Globus pallidus (tissue), 1 donor: Measurements from ENCODE around the gene TTC34.

Source experiments
- DNase-seq: peaks from one replicate; pipeline ENCODE4 v3.0.0-alpha.2; 2015; ENCODE audit warnings: low spot score

Gene TTC34

DNA sequence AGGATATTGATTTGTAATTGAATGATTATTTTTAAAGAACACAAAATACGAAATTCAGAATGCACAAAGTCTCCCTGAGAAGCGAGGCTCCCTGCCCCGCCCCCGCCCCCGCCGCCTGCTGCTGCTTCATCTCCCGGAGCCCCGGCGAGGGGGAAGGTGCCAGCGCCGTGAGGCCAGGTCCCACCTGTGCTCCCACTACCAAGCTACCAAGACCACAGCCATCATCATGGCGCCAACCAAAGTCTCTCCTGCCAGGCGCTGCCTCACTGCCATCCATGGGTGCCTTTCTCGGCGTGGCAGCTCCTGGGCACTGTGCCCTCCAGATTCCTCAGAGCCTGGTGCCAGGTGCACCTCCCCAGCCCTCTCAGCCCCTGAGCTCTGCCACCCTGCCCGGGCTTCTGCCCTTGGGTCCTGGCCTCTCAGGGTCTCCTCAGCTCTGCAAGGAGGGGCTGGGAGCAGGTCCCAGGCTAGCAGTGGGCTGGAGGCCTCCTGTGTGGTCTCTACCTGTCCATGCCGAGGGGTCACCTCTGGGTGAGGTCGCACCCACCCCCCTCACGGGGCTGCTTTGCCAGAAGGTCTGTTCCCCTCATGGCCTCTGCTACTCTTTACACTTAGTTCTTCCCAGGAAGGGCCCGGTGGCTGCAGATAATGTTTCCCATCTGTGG lies 29.4 kb upstream of the TTC34 start:
- no peak for DNase-seq

DNA sequence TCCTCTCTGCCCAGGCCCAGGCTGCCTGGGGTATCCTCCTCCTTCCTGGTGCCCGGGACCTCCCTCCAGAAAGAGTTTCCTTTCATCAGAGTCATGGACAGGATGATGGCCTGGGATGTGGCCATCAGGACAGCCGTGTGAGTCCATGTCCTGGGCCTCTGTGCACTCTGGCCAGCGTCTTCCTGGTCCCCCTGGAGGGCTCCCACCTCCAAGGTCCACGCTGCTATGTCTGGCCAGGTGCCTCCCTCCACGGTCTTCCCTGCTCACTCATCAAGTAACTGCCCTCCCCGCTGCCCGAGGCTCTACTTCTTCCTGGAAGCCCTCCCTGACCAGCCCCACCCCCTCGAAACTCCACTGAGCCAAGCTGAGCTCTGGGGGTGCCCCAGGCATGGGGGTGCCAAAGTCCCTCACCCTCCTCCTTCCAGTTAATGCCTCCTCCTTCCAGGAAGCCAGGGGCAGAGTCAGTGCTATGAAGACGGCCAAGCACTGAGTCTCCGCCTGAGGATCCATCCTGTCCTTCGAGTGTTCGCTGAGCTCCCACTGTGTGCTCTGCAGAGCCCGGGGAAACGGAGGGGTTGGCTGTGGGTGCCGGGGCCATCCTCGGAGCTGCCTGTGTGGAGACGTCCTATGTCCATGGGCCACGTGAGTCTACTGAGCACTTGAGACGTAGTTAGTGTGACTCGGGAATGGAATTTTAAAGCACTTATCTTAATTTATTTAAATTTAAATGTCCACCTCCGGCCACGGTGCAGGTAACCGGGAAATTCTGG lies 28.5 kb upstream of the TTC34 start:
- DNase-seq, result no peak

DNA sequence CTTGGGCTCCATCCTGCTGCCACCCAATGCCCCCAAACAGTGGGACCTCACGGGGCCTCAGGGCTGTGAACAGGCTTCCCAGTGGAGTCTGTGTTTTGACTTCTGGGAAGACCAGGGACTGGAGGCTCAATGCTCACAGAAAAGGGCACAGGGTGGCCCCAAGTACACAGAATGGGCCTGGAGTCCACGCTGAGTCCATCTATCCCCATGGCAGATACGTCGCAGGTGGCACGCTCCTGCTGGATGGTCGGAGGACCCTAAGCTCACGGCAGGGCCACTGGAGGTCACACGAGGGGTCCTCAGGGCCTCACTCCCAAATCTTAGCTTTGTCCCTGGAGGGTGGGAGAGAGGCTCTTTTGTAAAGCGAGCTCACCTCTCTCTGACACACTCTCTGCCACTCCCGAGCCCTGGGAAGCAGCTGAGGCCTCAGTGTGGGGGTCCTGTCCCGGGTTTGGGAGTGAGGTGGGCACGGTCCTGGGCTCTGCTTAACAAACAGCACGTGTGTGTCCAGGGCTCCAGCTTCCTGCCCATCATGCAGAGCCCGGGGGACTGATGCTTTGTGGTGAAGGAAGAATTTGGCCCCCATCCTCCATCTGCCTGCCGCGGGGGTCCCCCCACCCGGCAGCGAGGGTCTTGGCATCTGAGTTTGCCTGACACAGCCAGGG lies 27.2 kb upstream of the TTC34 start:
- no peak for DNase-seq

DNA sequence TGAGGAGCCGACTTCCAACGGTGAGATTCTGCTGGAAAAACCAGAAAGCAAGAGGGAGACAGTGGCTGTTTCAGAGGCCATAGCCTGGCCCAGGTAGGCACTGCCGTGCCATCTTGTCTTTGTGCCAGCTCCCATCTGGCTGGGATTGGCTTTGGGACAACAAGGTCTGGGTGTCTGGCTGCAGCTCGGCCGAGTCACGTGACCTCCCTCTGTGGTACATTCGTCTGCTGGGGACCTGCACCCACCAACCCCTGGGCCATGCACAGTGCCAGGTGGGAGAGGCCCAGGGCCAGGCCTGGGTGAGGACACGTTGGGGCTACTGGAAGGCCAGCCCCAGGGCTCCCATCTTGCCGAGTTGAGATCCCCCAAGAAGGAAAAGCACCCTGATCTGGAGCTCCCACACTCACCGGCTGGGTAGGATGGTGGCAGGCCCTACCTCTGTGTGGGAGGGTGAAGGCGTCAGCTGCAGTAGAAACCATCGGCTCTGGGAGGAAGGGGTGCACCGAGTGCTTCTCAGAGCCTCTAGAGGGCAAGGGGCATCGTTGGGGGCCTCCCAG lies 25.3 kb upstream of the TTC34 start:
- no peak for DNase-seq

DNA sequence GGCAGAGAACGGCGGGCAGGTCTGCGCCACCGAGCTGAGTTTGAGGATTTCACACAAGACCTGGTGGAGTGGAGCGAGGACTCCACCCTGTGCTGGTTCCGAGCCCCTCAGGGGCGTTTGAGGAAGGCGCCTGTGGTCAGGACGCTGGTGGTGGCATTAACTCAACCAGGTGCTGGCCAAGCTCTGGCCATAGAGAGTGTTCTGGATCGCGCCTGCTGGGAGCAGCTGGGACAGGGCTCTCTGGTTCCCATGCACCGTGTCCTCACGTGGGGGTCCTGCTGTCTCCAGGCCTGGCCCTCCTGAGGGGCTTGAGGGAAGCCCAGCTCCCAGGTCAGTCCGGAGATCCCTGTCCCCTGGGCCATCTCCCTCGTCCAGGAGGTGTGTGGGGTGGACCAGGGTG lies 24.8 kb upstream of the TTC34 start:
- no peak for DNase-seq

- DNase-seq, result no peak
These were observed 24.1 kb upstream of the TTC34 start for GRCh38 chr1:2825487-2826189.

GRCh38 chr1:2824999-2825398 lies 23.5 kb upstream of the TTC34 start:
- no peak for DNase-seq

- DNase-seq, result no peak
These were observed 22.6 kb upstream of the TTC34 start for GRCh38 chr1:2823921-2824610.

GRCh38 chr1:2822621-2823145 lies 21.2 kb upstream of the TTC34 start:
- DNase-seq, result no peak

- peak; percentile 10 for DNase-seq
These were observed 20.6 kb upstream of the TTC34 start for GRCh38 chr1:2821966-2822620.

DNA sequence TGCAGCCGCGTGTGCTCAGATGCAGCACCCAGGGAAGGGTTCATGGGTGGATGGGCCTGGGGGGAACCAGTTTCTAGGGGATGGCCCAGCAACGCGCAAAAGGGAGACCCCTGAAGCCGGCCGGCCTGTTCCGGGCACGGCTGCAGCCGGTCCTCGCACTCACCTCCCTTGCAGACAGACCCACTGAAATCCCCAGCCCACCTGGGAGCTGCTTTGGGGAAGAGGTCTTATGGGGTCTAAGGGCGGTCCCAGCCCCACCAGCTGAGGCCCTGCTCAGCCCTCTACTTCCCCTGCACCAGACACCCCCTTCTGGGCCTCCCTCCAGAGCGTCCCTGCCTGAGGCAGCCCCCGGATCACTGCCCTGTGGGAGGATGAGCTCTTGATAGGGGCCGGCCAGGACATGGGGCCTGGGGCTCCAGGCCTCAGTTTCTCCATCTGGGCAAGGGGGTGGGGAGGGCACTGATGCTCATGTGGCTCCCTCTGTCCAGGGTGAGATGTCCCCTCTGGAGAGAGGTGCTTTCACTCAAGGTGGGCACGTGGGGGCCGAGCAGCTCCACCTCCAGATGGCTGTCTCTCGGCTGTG lies 20.0 kb upstream of the TTC34 start:
- no peak for DNase-seq

DNA sequence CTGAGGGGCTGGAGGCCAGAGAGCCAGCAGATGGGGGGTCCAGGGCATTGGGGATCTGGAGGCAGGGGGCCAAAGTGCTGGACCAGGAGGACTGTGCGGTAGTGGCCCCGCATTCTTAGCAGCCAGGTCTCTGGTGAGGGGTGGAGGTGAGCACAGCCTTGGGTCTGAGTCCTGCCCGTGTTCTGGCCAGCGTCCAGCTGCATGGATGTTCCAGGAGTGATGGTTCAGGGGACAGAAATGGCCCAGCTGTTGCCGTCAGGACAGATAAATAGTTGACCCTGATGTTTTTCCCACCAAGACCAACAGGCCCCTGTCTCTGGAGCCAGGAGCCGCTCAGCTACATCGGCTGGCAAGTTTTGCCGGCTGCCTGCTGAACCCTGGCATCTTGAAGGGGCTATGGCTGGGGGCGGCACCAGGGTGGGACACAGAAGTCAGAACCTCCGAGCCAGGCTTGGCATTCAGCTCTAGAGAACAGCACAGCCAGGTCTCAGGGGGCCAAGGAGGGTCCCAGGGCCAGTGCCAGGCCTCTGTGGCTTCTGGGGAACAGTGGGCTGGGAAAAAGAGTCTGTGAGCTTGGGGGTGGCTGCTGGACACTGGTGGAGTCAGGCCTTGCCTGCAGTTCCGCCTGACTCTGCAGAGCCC lies 19.4 kb upstream of the TTC34 start:
- no peak for DNase-seq

- DNase-seq, result no peak
These were observed 18.6 kb upstream of the TTC34 start for GRCh38 chr1:2819831-2820730.

DNA sequence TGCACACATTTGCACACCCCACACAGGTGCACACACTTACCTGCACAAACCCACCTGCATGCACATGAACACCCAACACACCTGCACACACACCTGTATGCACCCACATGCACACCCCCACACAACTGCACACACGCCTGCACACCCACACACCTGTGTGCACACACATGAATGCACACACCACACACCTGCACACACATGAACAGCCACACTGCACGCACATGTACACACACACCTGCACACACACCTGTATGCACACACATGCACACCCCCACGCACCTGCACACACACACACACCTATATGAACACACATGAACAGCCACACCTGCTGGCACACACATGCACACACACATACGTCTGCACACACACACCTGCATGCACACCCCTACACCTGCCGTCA lies 17.9 kb upstream of the TTC34 start:
- DNase-seq, result no peak

DNA sequence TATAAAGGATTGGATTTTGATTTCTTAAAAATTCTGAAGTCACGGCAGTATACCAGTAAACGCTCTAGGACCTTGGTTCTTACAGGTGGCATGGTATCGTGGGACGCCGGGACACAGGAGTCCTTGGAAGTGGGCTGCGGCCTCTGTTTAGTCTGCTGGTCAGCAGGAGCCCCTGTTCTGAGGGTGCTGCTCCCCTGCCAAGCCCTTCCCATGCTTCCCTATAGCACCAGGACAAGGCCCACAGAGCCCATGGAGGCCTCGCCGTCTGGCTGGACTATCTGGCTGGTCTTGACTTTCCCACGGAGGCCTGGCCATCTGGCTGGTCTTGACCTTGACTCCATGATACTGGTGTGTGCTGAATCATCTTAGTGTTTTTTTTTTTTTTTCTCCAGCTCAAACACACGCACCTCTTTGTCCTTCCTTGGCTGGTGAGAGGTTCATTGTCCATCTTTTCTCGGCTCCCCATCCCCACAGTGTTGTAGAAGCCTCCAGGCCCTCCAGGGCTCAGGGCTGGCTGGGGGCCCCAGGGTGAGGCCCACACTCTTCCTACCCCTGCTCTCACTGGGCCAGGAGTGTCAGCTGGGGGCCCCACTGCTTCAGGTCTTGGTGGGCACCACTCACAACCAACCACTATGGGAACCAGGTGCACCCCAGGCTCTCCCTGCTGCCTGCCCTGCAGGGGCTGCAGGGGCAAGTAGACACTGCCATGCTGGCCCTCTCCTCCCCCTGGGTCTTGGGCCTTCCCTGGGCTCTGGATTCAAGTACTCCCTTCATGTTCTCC lies 16.5 kb upstream of the TTC34 start:
- no peak for DNase-seq

GRCh38 chr1:2816786-2817185 lies 15.3 kb upstream of the TTC34 start:
- DNase-seq, result no peak

GRCh38 chr1:2815551-2815950 lies 14.1 kb upstream of the TTC34 start:
- DNase-seq, result no peak

- no peak for DNase-seq
These were observed 13.1 kb upstream of the TTC34 start for GRCh38 chr1:2814511-2815075.
